Fibroblast of skin of right biceps (primary cell): Measurements from ENCODE around the gene OBSCN.

Experiments used
- DNase-seq: peaks from one replicate; pipeline ENCODE4 v3.0.0-alpha.2; 2013

Gene OBSCN

DNA sequence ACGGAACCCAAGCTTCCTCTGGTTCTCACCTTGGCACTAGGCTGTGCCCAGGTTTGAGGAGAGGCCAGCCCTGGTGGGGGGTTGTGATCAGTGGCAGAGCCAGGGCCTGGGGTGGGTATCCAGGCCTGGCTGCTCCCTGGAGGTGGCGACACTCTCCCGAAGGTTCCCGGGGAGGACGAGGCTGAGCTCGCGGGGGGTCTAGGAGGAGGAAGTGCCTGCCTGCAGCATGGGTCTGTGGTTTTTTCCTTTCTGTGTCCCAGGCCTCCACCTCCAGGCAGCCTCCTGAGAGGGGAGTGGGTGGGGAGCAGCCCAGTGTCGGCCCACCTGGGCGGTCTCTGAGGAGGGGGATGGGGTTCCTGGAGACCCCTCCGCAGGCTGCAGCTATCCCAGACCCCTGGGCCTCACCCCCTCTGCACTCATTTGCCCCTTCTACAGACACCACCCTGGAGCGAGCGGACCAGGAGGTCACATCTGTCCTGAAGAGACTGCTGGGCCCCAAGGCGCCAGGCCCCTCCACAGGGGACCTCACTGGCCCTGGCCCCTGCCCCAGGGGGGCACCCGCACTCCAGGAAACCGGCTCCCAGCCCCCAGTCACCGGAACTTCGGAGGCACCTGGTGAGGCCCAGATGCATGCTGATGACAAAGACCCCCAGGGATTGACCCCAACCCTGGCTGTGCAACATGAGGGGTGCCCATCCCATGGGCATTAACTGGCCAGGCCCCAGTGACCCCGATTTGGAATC, 154.5 kb downstream of the OBSCN start:
- DNase-seq: no peak

DNA sequence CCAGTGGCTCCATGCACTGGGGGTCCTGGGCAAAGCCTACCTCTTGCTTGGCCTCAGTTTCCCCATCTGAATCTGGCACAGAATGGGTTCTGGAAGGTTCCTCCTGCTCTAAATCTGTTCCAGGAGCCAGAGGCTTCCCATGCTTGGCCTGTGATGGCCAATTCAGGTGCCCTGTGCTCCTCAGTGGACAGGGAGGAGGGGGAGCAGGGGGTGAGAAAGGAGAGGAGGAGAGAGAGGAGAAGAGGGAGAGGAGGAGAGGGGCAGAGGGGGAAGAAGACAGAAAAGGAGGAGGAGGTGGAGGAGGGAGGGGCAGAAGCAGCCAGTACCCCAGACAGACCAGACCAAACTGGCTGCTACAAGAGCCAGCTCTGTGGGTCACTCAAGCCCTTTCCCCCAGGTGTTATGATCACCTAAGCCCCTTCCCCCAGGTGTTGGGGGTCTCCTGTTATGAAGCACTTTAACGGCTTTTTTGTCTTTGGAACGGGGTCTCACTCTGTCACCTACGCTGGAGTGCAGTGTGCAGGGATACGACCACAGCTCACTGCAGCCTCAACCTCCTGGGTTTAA, 155.1 kb downstream of the OBSCN start:
- DNase-seq: no peak

DNA sequence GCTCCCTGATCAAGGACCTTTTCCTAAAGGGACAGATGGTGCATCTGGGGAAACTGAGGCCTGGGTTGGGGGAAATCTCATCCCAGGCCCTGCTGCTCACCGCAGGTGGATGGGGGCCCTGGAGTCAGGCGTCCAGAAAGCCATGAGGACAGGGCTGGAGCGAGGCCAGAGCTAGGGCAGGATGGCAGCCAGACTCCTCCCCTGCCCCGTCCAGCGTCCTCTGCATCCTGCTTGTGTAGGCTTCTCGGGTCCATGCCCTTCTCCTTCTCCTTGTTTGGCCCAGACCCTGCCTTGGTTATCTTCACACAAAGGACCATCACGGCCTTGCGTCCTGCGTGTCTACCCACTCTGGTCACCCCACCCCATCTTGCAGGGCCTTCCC, 155.8 kb downstream of the OBSCN start:
- no peak for DNase-seq

DNA sequence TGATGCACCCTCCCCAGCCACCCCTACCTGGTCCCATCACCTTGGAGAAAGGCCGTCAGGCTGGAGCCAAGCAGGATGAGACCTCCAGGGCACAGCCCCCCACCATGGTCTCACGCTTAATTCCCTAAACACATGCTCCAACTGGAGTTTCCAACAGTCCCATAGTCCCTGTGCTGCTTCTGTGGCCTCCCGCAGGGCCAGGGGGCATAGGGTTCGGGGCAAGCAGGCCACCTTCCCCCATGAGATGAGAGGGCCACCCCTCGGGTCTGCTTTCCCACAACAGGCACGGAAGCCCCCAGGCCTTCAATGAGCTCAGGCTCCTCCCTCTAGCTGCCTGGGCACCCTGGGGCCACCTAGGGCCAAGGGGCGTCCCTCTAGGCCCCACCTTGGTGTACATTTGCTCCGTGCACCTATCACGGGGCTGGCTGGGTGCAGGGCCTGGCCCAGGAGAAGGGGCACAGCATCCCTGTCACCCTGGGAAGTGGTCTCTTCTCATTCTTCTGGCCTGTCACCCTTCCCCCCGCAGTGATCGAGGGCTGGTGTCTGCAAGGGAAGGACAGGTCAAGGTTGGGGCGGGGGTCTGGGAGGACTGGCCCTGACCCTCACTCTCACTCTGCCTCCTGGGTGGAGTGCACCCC, 156.3 kb downstream of the OBSCN start:
- no peak for DNase-seq

DNA sequence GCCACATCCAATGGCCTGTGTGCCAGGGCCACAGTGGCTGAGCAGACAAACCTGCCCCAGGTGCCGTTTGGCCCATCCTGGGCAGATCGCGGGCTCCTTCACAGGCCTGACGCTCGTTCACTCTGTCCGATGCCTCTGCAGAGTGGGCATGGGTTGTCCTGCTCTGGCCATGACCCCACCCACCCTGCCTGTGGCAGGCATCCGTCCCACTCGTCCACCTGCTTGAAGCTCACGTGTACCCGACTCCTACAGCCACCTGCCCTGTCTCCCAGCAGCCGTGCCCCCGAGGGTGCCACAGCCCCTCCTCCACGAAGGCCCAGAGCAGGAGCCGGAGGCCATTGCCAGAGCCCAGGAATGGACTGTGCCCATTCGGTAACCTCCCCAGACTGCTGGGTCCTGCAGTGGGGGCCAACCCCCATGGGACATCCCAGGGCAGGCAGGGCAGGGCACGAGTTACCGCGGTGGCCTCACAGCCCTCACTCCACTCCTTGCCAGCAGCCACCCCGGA, 156.9 kb downstream of the OBSCN start:
- DNase-seq: no peak

DNA sequence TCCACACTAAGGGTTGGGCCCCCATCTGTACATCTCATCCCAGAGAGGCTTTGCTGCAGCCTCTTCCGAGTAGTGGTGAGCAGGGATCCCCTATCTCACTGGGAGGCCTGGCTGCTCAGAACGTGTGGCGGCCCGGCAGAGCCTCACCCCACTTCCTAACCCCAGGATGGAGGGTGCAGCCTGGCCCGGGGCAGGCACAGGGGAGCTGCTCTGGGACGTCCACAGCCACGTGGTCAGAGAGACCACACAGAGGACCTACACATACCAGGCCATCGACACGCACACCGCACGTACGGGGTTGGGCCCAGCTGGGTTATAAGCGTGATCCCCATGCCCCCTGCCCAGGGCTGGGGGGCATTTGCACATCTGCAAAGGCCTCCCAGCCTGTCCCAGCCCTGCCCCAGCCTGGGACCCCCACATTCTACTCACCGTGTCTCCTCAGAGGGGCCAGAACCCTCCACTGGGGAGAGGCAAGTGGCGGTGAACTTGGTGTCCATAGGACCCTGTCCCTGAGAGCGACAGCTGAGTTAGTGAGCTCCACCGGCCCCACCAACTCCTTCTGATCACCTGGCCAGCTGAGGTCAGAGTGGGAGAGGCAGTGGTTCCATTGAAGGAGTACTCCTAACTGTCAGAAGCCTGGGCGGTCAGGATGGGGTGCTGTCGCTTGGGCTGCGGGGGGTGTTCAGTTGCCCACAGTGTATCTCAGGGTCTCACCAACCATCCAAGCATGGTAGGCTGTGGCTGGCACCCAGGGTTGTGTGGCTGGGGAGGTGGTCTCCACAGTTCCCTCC, 157.6 kb downstream of the OBSCN start:
- no peak for DNase-seq

DNA sequence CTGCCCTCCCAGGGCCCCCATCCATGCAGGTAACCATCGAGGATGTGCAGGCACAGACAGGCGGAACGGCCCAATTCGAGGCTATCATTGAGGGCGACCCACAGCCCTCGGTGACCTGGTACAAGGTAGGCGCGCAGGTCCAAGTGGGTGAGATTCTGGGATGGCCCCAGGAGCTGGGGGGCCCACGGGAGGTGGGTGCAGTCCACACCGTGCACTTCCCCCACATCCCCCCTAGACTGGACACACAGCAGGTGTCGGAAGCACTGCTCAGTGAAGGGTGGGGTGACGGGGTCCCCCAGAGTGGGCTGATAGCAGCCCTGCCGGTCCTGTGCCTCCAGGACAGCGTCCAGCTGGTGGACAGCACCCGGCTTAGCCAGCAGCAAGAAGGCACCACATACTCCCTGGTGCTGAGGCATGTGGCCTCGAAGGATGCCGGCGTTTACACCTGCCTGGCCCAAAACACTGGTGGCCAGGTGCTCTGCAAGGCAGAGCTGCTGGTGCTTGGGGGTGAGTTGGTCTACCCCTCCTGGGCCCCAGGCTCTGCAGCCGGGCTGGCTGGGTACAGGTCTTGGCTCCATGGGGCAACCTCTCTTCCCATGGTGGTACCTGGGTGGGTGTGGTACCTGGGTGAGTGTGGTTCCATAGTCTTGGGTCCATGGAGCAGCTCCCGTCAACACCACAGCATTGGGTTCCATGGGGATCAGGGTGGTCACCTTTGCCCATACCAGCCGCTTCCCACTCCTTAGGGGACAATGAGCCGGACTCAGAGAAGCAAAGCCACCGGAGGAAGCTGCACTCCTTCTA, 158.4 kb downstream of the OBSCN start:
- DNase-seq: no peak

DNA sequence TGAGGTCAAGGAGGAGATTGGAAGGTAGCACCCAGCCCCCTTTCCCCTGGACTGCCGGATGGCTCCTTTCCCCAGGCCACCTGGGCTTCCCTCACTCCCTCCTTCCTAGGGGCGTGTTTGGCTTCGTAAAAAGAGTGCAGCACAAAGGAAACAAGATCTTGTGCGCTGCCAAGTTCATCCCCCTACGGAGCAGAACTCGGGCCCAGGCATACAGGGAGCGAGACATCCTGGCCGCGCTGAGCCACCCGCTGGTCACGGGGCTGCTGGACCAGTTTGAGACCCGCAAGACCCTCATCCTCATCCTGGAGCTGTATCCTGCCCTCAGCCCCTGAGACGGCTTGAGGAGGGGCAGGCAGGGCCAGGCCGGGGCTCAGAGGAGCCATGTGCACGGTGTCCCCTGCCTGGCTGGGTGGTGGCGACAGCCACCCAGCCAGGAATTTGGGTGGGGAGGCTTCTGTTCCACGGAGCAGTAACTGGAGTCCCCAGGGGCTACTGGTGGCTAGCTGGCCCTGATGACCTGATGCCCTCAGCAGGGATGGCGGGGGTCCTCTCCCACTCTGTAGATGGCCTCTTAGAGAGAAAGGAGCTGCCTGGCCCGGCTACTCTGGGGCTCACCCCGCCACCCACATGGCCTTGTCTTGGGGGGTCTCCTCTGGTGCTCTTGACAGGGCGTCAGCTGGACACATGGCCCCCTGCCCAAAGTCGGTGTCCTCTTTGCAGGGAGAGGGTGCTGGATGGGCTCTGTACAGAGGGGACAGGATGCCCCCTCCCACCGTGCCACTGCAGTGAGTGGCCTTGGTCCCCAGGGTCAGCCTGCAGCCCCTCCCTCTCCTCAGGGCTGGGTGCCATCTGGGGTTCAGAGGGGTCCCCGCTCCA, 159.3 kb downstream of the OBSCN start:
- no peak for DNase-seq

DNA sequence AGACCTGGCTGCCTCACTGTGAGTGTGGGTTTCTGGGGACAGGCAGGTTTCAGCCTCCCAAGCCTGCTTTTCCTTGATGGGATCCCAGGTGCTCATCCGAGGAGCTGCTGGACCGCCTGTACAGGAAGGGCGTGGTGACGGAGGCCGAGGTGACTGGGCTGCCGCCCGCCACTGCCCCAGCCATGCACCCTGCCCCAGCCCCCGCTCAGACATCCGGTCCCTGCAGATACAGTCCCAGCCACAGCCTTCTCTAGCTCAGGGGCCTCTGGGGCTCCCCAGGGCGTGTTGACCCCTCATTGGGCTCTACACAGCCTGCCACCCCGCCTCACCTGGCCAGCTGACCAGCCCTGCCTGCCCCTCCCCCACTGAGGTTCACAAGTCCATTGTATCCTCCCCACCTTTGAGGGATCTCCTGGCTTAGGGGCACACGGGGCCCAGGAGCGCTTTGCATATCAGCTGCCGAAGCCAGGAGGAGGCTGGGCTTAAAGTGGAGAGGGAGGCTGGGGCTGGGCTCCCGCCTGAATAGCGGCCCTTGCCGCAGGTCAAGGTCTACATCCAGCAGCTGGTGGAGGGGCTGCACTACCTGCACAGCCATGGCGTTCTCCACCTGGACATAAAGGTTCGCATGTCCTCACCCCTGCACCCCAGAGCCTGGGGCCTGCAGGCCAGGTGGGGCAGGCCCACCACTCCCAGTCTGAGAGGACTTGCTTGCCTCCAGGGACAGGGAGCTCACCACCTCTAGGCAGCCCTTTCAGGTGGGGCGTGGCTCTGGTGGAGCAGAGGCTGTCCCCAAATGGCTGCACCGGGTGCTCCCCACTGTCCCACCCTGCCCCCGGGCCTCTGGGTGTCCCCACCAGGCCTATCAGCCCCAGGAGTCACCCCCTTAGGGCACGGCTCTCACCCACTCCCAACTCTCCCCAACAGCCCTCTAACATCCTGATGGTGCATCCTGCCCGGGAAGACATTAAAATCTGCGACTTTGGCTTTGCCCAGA, 160.3 kb downstream of the OBSCN start:
- DNase-seq: no peak

DNA sequence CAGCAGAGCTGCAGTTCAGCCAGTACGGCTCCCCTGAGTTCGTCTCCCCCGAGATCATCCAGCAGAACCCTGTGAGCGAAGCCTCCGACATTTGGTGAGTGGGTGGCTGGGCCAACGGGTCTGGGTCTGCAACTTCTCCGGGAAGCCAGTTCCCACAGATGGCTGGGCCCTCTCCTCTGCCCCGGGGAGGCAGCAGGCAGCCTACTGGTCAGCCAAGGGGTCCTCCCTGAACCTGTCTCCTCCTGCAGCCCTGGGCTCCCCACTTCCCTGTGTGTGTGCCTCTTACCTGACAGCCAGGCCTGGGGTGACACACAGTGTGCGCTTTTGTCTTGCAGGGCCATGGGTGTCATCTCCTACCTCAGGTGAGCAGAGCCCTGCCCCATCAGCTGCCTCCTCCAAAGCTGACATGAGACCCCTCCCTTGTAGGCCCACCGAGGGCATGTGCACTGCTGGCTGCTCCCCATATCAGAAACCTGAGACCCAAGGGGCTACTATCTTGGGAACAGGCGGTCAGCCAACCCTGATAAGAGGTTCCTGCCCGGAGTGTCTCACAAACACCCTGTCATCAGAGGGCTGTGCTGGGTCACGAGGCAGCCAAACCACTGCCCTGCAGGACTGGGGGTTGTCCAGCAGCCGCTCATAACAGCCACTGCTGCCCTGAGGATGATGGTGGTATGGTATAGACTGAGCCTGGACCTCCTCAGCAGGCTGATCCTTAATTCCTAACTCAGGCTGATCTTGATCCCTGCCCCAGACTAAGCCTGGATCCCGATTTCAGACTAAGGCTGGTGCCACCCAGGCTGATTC, 161.2 kb downstream of the OBSCN start:
- no peak for DNase-seq

DNA sequence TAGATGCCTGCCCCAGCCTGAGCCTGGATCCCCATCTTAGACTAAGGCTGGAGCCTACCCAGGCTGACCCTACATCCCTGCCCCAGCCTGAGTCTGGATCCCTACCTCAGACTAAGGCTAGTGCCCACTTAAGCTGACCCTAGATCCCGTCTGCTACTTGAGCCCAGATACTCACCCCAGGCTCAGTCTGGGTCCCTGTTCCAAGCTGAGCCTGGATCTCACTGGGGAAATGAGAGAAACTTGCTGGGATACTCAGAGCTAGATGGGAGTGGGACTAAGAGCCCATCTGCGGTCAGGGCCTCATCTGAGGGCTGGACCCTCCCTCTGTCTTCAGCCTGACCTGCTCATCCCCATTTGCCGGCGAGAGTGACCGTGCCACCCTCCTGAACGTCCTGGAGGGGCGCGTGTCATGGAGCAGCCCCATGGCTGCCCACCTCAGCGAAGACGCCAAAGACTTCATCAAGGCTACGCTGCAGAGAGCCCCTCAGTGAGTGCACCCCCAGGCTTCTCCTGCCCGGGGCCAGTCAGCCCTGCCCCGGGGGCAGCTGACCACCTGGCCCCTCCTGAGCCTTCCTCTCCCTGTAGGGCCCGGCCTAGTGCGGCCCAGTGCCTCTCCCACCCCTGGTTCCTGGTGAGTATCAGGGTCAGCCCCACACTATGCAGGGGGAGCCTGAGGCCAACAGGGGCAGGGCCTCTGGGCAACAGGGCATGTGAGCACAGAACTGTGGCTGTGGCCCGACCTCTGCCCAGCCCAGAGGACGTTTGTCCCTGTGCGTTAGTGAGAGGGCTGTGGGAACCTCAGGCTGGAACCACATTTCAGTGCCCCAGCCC, 162.0 kb downstream of the OBSCN start:
- DNase-seq: no peak

DNA sequence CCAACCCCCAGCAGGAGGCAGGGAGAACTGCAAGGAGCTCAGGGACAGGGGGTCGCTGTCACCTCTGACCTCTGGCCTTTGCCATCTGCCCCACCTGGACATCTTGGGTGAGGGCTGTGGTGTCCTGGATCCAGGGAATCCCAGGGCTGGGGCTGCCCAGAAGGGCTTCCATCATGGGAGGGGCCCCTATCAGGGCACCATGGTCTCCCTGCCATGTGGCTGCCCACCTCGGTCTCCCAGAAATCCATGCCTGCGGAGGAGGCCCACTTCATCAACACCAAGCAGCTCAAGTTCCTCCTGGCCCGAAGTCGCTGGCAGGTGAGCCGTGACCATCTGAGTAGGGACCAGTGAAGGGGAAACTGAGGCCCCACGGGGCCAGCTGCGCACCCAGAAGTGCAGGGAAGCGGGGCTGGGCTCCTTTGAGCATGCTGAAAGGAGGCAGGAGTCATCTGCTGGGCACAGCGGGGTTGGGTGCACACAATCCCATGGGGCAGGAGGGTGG, 162.6 kb downstream of the OBSCN start:
- no peak for DNase-seq

DNA sequence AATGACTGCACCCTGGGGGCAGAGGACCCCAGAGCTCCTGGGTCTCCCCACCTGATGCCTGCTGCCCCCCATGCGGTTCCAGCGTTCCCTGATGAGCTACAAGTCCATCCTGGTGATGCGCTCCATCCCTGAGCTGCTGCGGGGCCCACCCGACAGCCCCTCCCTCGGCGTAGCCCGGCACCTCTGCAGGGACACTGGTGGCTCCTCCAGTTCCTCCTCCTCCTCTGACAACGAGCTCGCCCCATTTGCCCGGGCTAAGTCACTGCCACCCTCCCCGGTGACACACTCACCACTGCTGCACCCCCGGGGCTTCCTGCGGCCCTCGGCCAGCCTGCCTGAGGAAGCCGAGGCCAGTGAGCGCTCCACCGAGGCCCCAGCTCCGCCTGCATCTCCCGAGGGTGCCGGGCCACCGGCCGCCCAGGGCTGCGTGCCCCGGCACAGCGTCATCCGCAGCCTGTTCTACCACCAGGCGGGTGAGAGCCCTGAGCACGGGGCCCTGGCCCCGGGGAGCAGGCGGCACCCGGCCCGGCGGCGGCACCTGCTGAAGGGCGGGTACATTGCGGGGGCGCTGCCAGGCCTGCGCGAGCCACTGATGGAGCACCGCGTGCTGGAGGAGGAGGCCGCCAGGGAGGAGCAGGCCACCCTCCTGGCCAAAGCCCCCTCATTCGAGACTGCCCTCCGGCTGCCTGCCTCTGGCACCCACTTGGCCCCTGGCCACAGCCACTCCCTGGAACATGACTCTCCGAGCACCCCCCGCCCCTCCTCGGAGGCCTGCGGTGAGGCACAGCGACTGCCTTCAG, 163.3 kb downstream of the OBSCN start:
- DNase-seq: no peak

DNA sequence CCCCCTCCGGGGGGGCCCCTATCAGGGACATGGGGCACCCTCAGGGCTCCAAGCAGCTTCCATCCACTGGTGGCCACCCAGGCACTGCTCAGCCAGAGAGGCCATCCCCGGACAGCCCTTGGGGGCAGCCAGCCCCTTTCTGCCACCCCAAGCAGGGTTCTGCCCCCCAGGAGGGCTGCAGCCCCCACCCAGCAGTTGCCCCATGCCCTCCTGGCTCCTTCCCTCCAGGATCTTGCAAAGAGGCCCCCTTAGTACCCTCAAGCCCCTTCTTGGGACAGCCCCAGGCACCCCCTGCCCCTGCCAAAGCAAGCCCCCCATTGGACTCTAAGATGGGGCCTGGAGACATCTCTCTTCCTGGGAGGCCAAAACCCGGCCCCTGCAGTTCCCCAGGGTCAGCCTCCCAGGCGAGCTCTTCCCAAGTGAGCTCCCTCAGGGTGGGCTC, 163.9 kb downstream of the OBSCN start:
- no peak for DNase-seq

DNA sequence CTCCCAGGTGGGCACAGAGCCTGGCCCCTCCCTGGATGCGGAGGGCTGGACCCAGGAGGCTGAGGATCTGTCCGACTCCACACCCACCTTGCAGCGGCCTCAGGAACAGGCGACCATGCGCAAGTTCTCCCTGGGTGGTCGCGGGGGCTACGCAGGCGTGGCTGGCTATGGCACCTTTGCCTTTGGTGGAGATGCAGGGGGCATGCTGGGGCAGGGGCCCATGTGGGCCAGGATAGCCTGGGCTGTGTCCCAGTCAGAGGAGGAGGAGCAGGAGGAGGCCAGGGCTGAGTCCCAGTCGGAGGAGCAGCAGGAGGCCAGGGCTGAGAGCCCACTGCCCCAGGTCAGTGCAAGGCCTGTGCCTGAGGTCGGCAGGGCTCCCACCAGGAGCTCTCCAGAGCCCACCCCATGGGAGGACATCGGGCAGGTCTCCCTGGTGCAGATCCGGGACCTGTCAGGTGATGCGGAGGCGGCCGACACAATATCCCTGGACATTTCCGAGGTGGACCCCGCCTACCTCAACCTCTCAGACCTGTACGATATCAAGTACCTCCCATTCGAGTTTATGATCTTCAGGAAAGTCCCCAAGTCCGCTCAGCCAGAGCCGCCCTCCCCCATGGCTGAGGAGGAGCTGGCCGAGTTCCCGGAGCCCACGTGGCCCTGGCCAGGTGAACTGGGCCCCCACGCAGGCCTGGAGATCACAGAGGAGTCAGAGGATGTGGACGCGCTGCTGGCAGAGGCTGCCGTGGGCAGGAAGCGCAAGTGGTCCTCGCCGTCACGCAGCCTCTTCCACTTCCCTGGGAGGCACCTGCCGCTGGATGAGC, 164.5 kb downstream of the OBSCN start:
- no peak for DNase-seq

DNA sequence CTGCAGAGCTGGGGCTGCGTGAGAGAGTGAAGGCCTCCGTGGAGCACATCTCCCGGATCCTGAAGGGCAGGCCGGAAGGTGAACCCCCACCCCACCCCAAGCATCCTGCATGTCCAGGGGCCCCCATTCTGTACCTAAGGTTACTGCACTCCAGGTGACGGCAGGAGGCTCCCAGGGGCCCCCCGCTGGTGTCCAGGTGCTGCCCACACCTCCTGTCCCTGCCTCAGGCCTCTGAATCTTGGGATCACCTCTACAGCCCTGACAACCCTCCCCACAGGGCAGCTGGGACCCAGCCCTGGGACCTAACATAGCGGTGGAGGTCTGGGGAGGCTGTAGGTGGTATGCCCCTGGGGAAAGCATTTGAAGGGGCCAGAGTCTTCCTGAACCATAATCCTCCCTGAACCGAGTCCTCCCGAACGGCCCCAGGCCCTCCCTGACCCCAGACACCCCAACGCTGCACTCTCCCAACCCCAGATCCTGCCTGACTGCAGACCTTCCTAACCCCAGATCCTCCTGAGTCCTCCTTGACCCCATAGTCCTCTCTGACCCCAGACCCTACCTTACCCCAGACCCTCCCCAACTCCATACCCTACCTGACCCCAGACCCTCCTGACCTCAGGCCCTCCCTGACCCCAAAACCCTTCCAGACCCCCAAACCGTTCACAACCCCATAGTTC, 165.3 kb downstream of the OBSCN start:
- DNase-seq: no peak
